ENCODE results near the gene LARP1.

- TF ChIP-seq EZH2 (IDR thresholded peaks at IDR 0.05; ENCODE audit: insufficient read depth, low read length) = no peak
- no peak for TF ChIP-seq CTCF (IDR thresholded peaks at IDR 0.05; ENCODE audit: insufficient read depth, low read depth, low read length)
These were observed 46.3 kb upstream of the LARP1 start for GRCh38 chr5:154708846-154709245.

All from astrocyte (in vitro differentiated cells and primary cell).